GM12864 (cell line): ENCODE data around the gene OR6C3.
"Not testable (repeated sequence)": the region's sequence is repeated elsewhere in the genome, so short reads cannot be mapped to it uniquely, and the experiment has no call there.

ENCODE experiments used
- DNase-seq: peaks from one replicate; pipeline ENCODE4 v3.0.0-alpha.2; 2011; ENCODE audit warnings: low read depth
- H3K4me3 ChIP-seq: 2 replicates; pipeline ENCODE4 v1.5.1; 2011; ENCODE audit warnings: mild to moderate bottlenecking, low read depth, low read length, control low read depth
- CTCF ChIP-seq: IDR thresholded peaks from 2 replicates; pipeline ENCODE4 v1.5.1; 2011; ENCODE audit warnings: low read depth, mild to moderate bottlenecking, moderate library complexity, low read length, control low read depth, inconsistent platforms; ENCODE audit errors: missing control alignments

Gene OR6C3

GRCh38 chr12:55336002-55336401 lies 5.5 kb downstream of the OR6C3 start:
- DNase-seq, result no peak
- no peak for TF ChIP-seq CTCF
- no peak overlapping the region for H3K4me3 ChIP-seq

- H3K4me3 ChIP-seq, DNase-seq: not testable (repeated sequence)
Measured at GRCh38 chr12:55355338-55355737, 24.8 kb downstream of the OR6C3 start.

- DNase-seq, result no peak
- no peak for TF ChIP-seq CTCF
- no peak within 1 kb of the TSS for H3K4me3 ChIP-seq
Measured at GRCh38 chr12:55362675-55363074, 32.1 kb downstream of the OR6C3 start, which contains the start of gene OR6C75. Gene OR6C75, plus strand, starts transcription at chr12:55362975. Its CDS starts 2,136 bp downstream, at chr12:55365111.

- H3K4me3 ChIP-seq, result no peak overlapping the region
- DNase-seq, result no peak
- TF ChIP-seq CTCF, result no peak
Measured at GRCh38 chr12:55365086-55365485, 34.5 kb downstream of the OR6C3 start.

- no peak for DNase-seq
- TF ChIP-seq CTCF, result no peak
Measured at GRCh38 chr12:55372521-55372920, 42.0 kb downstream of the OR6C3 start.

More at GRCh38 chr12:55372521-55372920, 42.0 kb downstream of the OR6C3 start:
- no peak overlapping the region for H3K4me3 ChIP-seq
